Lung (tissue), 12 donors: ENCODE results near the gene MDFIC2. TPM values are rescaled to one million over a fixed set of nuclear protein-coding genes. Genes with fewer than 3 reads are reported as not detected.
A peak's percentile ranks its signal among the peaks of the same experiment; 100 is the strongest.

ENCODE experiments used
- ATAC-seq: fragments of 200-7000 bp; cut with Tn5 transposase; one replicate; pipeline ENCODE4 v1.9.1; 2020; ENCODE audit warnings: moderate number of reproducible peaks; ENCODE audit not compliant: insufficient read depth, low FRiP score
- DNase-seq, 3 donors: peaks; one replicate each; pipeline ENCODE4 v3.0.0-alpha.2; 2013 to 2017
- H3K27ac ChIP-seq, 2 donors: one replicate each; pipeline ENCODE4 v1.5.1; 2013; ENCODE audit warnings: mild to moderate bottlenecking in 2 of 2, moderate library complexity in 2 of 2, control low read depth in 1 of 2, inconsistent platforms in 1 of 2, low read depth in 1 of 2, low read length in 1 of 2
- H3K27me3 ChIP-seq, 3 donors: one replicate each; pipeline ENCODE4 v1.5.1; 2013; ENCODE audit warnings: low read length in 2 of 3; ENCODE audit not compliant: control insufficient read depth in 3 of 3, insufficient read depth in 3 of 3
- H3K36me3 ChIP-seq, 4 donors: one replicate each; pipeline ENCODE4 v1.5.1; 2013; ENCODE audit warnings: low read length in 4 of 4, mild to moderate bottlenecking in 1 of 4, moderate library complexity in 1 of 4; ENCODE audit not compliant: control insufficient read depth in 4 of 4, insufficient read depth in 4 of 4
- H3K4me1 ChIP-seq, 5 donors: one replicate each; pipeline ENCODE4 v1.5.1; 2013; ENCODE audit warnings: low read length in 5 of 5, mild to moderate bottlenecking in 2 of 5, moderate library complexity in 1 of 5; ENCODE audit not compliant: control insufficient read depth in 5 of 5, insufficient read depth in 5 of 5
- H3K4me3 ChIP-seq: one replicate; pipeline ENCODE4 v1.5.1; 2013; ENCODE audit warnings: mild to moderate bottlenecking, control low read depth, moderate library complexity
- H3K9ac ChIP-seq, 2 donors: one replicate each; pipeline ENCODE4 v1.5.1; 2013; ENCODE audit warnings: low read length in 2 of 2, control low read depth in 1 of 2; ENCODE audit not compliant: insufficient read depth in 1 of 2
- H3K9me3 ChIP-seq, 4 donors: one replicate each; pipeline ENCODE4 v1.5.1; 2013; ENCODE audit warnings: low read length in 3 of 4, mild to moderate bottlenecking in 1 of 4, moderate library complexity in 1 of 4; ENCODE audit not compliant: control insufficient read depth in 4 of 4, insufficient read depth in 3 of 4
- CTCF ChIP-seq: IDR thresholded peaks from 2 replicates; pipeline ENCODE4 v1.5.1; 2012; ENCODE audit warnings: mild to moderate bottlenecking; ENCODE audit errors: control extremely low read depth, extremely low read depth
- WGBS, 2 donors: extraction: QIAGEN DNeasy Blood & Tissue Kit; methylation state at CpG; one replicate each; pipeline ENCODE4 v1.1.7; 2013; 5-methylcytosine and 5-hydroxymethylcytosine counted together
- polyA plus RNA-seq, 2 donors: library from polyadenylated mRNA; stranded (reverse); fragments of 200-250 nt; gene quantifications; one replicate each; pipeline ENCODE4 v1.2.1, GENCODE V29; 2013
- total RNA-seq, 2 donors: library from RNA; depleted of rRNA in 1 of 2; stranded (reverse); fragments of >200 nt in 1 of 2; gene quantifications; one replicate each; pipeline ENCODE4 v1.2.1, GENCODE V29; 2014 to 2021
- donor health status: control.
- donor health status: control.
- donor health status: Bipolar disorder and iron deficiency.
- donor health status: healthy.
- donor health status: DM: yes; HTN: yes; CAD: no.

Gene MDFIC2
- total and polyA plus RNA-seq, 4 donors: not detected

DNA sequence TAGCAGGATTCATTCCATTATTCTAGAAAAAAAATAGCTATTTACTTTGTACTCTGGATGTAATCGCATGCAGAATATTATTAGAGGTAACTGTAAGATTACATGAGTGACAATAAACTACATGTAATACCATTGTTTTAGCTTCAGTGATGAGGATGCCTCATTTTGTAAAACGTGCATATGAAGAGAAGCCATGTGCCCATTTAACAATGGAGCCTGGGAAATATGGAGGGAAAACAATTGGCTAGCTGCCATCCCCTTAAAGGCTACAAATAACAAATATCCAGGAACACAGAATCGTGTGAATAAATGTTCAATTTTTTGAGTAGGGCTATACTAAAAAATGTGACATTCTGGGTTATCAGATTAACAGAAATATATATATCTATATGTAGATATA lies 161.8 kb downstream of the MDFIC2 start:
- Histone ChIP-seq H3K27me3 (no peaks in the 10 kb centered on the region), H3K27ac (no peak overlapping the region)
- ATAC-seq: no peak

GRCh38 chr3:70149714-70150400 lies 162.6 kb downstream of the MDFIC2 start:
- H3K9ac ChIP-seq: no peak overlapping the region
- no peak for ATAC-seq
- no peak for TF ChIP-seq CTCF
- H3K9me3 ChIP-seq: peaks cover 0 to 3% (median 0%) of the 10 kb centered on the region in 4 donors
- H3K27ac ChIP-seq: no peak overlapping the region
- no peaks in the 10 kb centered on the region for H3K27me3 ChIP-seq
- H3K4me3 ChIP-seq: no peak overlapping the region
- no peaks in the 10 kb centered on the region for H3K4me1 ChIP-seq
- no peaks in the 10 kb centered on the region for H3K36me3 ChIP-seq
- 72 to 84% methylated on average over 4 of the region's 4 CpGs for WGBS, 2 donors
- peak in 2 of 3 donors; percentile 11 to 29 for DNase-seq

More for the DNA sequence above, 161.8 kb downstream of the MDFIC2 start:
- DNase-seq: peak in 1 of 3 donors; percentile 13
- peaks cover 0 to 3% (median 0%) of the 10 kb centered on the region in 4 donors for H3K9me3 ChIP-seq
- WGBS, 2 donors: 71 to 78% methylated on average over 3 of the region's 3 CpGs
- H3K4me1 ChIP-seq: no peaks in the 10 kb centered on the region
- no peak overlapping the region for H3K4me3 ChIP-seq
- no peaks in the 10 kb centered on the region for H3K36me3 ChIP-seq
- TF ChIP-seq CTCF: no peak
- no peak overlapping the region for H3K9ac ChIP-seq
